Measurements from ENCODE around the gene SLC25A21.

Gene SLC25A21

DNA sequence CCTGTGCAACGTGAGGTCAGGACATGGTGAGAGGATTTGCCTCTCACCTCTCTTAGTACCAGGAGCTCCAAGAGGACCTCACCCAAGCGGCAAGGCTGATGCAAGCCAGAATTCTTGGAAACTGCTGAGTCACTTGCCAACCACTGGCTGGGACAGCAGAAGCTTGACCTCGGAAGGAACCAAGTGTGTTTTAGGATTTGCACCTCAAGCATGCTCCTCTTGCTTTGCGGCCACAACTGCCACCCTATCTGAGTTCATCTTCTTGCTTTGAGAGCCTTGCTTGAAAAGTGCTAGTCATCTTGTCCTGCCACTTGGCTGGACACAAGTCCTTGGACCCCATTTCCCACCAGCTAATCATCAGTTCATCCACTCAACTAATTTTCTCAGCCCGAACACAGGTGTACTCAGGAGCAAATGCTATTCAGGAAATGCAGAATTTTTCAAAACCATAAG is 195.8 kb downstream of the SLC25A21 start:
- no peak for DNase-seq

DNA sequence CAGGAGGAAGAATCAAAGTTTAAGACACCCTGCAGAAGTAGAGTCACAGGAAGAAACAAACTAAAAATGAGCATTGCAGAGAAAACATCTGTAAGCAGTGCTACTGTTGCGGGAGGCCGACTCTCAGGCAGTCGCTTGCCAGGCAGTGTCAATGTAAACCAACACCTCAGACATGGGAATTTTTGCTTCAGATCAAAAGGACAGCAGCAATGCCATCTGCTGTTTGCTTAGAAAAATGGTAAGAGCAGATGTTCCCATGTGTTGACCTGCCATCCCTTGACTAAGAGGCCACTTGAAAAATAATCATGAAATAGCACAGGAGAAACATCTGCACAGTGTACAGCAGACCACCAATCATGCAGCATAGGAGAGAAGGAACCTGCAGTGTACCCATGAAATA is 196.6 kb downstream of the SLC25A21 start:
- DNase-seq: no peak

GRCh38 chr14:36974985-36975384 is 197.4 kb downstream of the SLC25A21 start:
- no peak for DNase-seq

DNA sequence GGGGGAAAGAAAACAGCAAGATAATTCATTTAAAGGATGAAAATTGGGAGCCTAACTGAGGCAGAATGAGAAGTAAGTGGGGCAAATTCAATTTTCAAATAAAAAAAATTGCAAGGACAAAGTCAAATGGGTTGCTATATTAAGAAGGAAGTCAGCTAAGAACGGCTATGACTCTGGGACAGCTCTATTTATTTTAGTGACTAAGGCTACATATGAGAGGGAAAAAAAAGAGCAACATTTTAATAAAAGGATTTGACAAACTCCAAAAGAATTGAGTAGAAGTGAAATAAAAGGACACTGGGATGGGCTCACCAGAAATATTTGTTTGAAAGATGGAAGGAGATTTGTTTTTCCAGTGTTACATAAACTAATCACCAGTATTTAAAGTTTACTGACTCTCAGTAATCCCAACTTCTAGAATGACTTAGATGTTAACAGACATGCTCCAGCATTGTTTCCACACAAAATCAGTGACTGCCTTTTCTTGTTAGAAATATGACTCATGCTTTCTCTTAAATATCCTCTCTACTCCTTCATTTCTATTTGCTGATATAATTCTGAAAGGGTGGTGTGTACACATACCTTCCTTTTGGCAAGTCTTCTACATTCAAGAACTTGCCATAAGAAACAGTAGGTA is 198.5 kb downstream of the SLC25A21 start:
- DNase-seq: no peak

GRCh38 chr14:36971263-36971855 is 201.0 kb downstream of the SLC25A21 start:
- no peak for DNase-seq

- no peak for DNase-seq
Observed at GRCh38 chr14:36967892-36968555, 204.4 kb downstream of the SLC25A21 start.

DNA sequence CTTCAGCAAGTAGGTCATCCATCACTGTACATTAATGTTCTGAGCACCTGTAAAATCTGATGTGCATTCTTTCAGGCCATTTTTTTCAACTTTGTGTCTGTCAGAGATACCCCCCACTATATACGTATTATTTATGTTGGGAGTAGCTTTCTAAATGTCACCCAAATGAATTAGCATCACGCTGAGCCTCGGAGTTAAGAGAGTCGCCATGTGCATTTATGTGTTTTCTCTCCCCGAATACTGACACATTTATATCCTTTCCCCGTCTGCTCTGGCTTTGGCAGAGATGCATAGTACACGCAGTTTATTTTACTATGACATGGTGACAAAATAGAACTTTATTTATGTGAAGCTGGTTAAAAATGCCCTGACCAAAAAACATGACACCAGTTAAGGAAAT is 216.4 kb downstream of the SLC25A21 start:
- no peak for DNase-seq

GRCh38 chr14:36955376-36955775 is 217.0 kb downstream of the SLC25A21 start:
- DNase-seq: no peak

GRCh38 chr14:36952689-36953088 is 219.7 kb downstream of the SLC25A21 start:
- no peak for DNase-seq

GRCh38 chr14:36951380-36951911 is 221.0 kb downstream of the SLC25A21 start:
- no peak for DNase-seq

- DNase-seq: no peak
Observed at GRCh38 chr14:36950812-36951211, 221.6 kb downstream of the SLC25A21 start.

DNA sequence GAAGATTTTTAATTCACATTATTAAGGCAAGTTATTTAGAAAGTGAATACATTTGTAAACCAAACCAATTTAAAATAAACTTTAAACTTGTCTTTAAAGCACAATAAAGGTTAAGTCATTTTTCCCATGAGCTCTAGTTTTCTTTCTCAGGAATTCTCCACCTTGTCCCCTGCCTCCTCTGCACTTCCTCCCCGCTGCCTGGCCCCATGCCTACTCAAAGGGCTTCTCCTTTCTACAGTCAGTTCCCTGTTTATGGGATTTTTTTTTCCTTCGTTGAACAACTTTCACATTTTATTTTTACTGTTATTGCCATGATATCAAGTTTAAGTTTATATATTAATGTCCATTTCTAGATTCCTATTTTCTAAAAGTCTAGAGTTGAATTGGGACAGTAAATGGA is 223.0 kb downstream of the SLC25A21 start:
- no peak for DNase-seq

DNA sequence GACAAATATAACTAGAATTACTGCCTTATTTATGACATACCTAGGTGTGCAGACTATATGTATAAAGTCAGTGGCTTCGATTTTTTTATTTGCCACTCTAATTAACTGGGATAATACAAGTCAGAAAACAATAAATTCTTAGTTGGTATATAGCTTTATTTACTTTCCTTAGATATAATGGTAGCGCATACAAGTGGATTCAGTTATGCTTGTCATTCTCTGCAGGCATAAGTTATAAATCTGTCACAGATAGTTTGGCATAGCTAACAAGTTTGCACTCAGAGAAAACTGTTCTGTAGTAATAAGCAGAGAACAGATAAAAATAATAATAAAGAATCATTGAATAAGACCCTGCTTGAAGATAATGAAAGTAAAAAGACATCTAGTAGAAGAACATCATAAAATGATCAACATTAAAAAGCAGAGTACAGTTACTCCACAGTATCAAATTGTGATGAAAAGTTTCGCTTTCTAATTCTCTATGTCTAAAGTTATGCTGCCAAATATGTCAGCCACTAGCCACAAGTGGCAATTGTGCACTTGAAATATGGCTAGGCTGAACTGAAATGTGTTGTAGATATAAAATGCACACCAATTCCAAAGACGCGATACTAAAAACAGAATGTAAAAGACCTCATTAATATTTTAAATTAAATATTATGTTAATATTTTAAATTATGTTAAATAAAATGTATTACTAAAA is 224.1 kb downstream of the SLC25A21 start:
- no peak for DNase-seq

GRCh38 chr14:36947362-36947761 is 225.0 kb downstream of the SLC25A21 start:
- DNase-seq: no peak

- no peak for DNase-seq
Observed at GRCh38 chr14:36946872-36947271, 225.5 kb downstream of the SLC25A21 start.

GRCh38 chr14:36944307-36945010 is 227.9 kb downstream of the SLC25A21 start:
- DNase-seq: no peak

GRCh38 chr14:36942522-36943245 is 229.7 kb downstream of the SLC25A21 start:
- no peak for DNase-seq

- DNase-seq: peak; percentile 84
Observed at GRCh38 chr14:36941783-36942521, 230.5 kb downstream of the SLC25A21 start.

- DNase-seq: no peak
Observed at GRCh38 chr14:36940476-36940875, 231.9 kb downstream of the SLC25A21 start.

- no peak for DNase-seq
Observed at GRCh38 chr14:36939265-36939664, 233.1 kb downstream of the SLC25A21 start.

DNA sequence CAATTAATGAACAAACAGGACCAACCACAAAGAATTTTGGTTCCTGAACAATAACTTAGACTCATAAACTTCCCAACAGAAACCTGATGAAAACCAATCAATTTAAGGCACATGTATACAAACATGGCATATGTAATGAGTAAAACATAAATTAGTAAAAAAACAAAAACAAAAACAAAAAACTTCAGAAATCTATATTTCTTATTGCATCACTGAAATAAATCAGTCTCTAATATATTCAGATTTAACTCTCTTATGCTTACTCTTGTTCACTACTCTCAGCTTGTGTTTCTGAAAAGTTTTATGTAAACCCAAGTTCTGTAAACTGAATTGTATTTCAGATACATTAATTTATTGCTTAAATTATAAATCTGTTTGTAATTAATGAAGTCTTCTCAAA is 233.7 kb downstream of the SLC25A21 start:
- DNase-seq: no peak

Data from eye (tissue), 1 donor.